H9 (cell line): ENCODE measurements around the gene LGSN. TPM values are rescaled to one million over a fixed set of nuclear protein-coding genes. Genes with fewer than 3 reads are reported as not detected.
"Not testable (repeated sequence)": the region's sequence is repeated elsewhere in the genome, so short reads cannot be mapped to it uniquely, and the experiment has no call there.

Source experiments
- DNase-seq: peaks from one replicate; pipeline ENCODE4 v3.0.0-alpha.2; 2017
- H2AFZ ChIP-seq: one replicate; pipeline ENCODE4 v1.6.1; 2013; ENCODE audit warnings: mild to moderate bottlenecking, low read length, control low read depth, moderate library complexity
- H2AK5ac ChIP-seq: 2 replicates; pipeline ENCODE4 v1.6.1; 2013; ENCODE audit warnings: low read length, control low read depth, mixed read lengths; ENCODE audit not compliant: insufficient read length
- H2BK120ac ChIP-seq: one replicate; pipeline ENCODE4 v1.6.1; 2013; ENCODE audit warnings: low read depth, mild to moderate bottlenecking, low read length, control low read depth, inconsistent platforms; ENCODE audit not compliant: poor library complexity, severe bottlenecking
- H2BK12ac ChIP-seq: 2 replicates; pipeline ENCODE4 v1.6.1; 2013; ENCODE audit warnings: low read length, control low read depth, mixed read lengths, low read depth; ENCODE audit not compliant: insufficient read length
- H2BK15ac ChIP-seq: 2 replicates; pipeline ENCODE4 v1.6.1; 2013; ENCODE audit warnings: low read depth, low read length, control low read depth
- H2BK20ac ChIP-seq: one replicate; pipeline ENCODE4 v1.6.1; 2013; ENCODE audit warnings: low read depth, mild to moderate bottlenecking, low read length, control low read depth, inconsistent platforms; ENCODE audit not compliant: poor library complexity, severe bottlenecking
- H2BK5ac ChIP-seq: 2 replicates; pipeline ENCODE4 v1.6.1; 2013; ENCODE audit warnings: low read length, control low read depth, mixed read lengths; ENCODE audit not compliant: insufficient read length
- H3K14ac ChIP-seq: 2 replicates; pipeline ENCODE4 v1.6.1; 2013; ENCODE audit warnings: low read length, control low read depth; ENCODE audit not compliant: insufficient read depth
- H3K18ac ChIP-seq: 2 replicates; pipeline ENCODE4 v1.6.1; 2013; ENCODE audit warnings: low read depth, mild to moderate bottlenecking, mixed read lengths, low read length, control low read depth; ENCODE audit not compliant: insufficient read length
- H3K23ac ChIP-seq: 2 replicates; pipeline ENCODE4 v1.6.1; 2013; ENCODE audit warnings: low read length, control low read depth, mixed read lengths, low read depth; ENCODE audit not compliant: insufficient read length
- H3K23me2 ChIP-seq: 2 replicates; pipeline ENCODE4 v1.6.1; 2013; ENCODE audit warnings: low read depth, mild to moderate bottlenecking, mixed read lengths, low read length, control low read depth; ENCODE audit not compliant: insufficient read length, poor library complexity, severe bottlenecking
- H3K27ac ChIP-seq: 2 replicates; pipeline ENCODE4 v1.5.1; 2013; ENCODE audit warnings: low read length, control low read depth, mixed read lengths, low read depth; ENCODE audit not compliant: insufficient read length
- H3K27me3 ChIP-seq: 2 replicates; pipeline ENCODE4 v1.6.1; 2013; ENCODE audit warnings: low read length, control low read depth, inconsistent platforms; ENCODE audit not compliant: insufficient read depth
- H3K4ac ChIP-seq: 2 replicates; pipeline ENCODE4 v1.6.1; 2013; ENCODE audit warnings: low read depth, mild to moderate bottlenecking, control low read depth, inconsistent platforms, low read length, moderate library complexity
- H3K4me1 ChIP-seq: 2 replicates; pipeline ENCODE4 v1.6.1; 2013; ENCODE audit warnings: low read length, control low read depth, inconsistent platforms; ENCODE audit not compliant: insufficient read depth
- H3K4me2 ChIP-seq: 2 replicates; pipeline ENCODE4 v1.6.1; 2013; ENCODE audit warnings: low read length, control low read depth, mixed read lengths; ENCODE audit not compliant: insufficient read length, insufficient read depth
- H3K56ac ChIP-seq: 2 replicates; pipeline ENCODE4 v1.6.1; 2013; ENCODE audit warnings: low read depth, mild to moderate bottlenecking, mixed read lengths, low read length, control low read depth; ENCODE audit not compliant: insufficient read length
- H3K79me1 ChIP-seq: 2 replicates; pipeline ENCODE4 v1.6.1; 2013; ENCODE audit warnings: low read depth, mild to moderate bottlenecking, moderate library complexity, low read length, control low read depth, inconsistent platforms; ENCODE audit not compliant: insufficient read depth, poor library complexity, severe bottlenecking
- H3K79me2 ChIP-seq: 2 replicates; pipeline ENCODE4 v1.6.1; 2013; ENCODE audit warnings: low read length, control low read depth, inconsistent platforms; ENCODE audit not compliant: insufficient read depth
- H3K9ac ChIP-seq: 2 replicates; pipeline ENCODE4 v1.6.1; 2013; ENCODE audit warnings: low read length, control low read depth, mixed read lengths; ENCODE audit not compliant: insufficient read length; ENCODE audit errors: extremely low read depth
- H3K9me3 ChIP-seq: one replicate; pipeline ENCODE4 v1.6.1; 2013; ENCODE audit warnings: low read depth, low read length, inconsistent platforms; ENCODE audit not compliant: control insufficient read depth
- H3T11ph ChIP-seq: one replicate; pipeline ENCODE4 v1.6.1; 2013; ENCODE audit warnings: mild to moderate bottlenecking, low read length, control low read depth, inconsistent platforms
- H4K20me1 ChIP-seq: one replicate; pipeline ENCODE4 v1.6.1; 2013; ENCODE audit not compliant: control insufficient read depth, insufficient read length, insufficient read depth
- H4K5ac ChIP-seq: 2 replicates; pipeline ENCODE4 v1.6.1; 2013; ENCODE audit warnings: low read depth, mild to moderate bottlenecking, mixed read lengths, low read length, control low read depth; ENCODE audit not compliant: insufficient read length
- H4K8ac ChIP-seq: replicated peaks from 2 replicates; pipeline ENCODE4 v1.6.1; 2013; ENCODE audit warnings: low read length, control low read depth, mixed read lengths, low read depth; ENCODE audit not compliant: insufficient read length
- H4K91ac ChIP-seq: 2 replicates; pipeline ENCODE4 v1.6.1; 2013; ENCODE audit warnings: low read depth, mild to moderate bottlenecking, moderate library complexity, mixed read lengths, low read length, control low read depth; ENCODE audit not compliant: insufficient read length
- H3K27ac Mint-ChIP-seq, 3 experiments: 2 replicates in 2 of 3; 3 replicates in 1 of 3; pipeline ENCODE4 v1.8.0; 2020 to 2021; ENCODE audit warnings: mixed read lengths in 3 of 3, mild to moderate bottlenecking in 1 of 3, moderate library complexity in 1 of 3
- H3K27me3 Mint-ChIP-seq: 2 replicates; pipeline ENCODE4 v1.8.0; 2021; ENCODE audit warnings: low read depth, mild to moderate bottlenecking, moderate library complexity, mixed read lengths
- H3K36me3 Mint-ChIP-seq, 3 experiments: 2 replicates in 2 of 3; 3 replicates in 1 of 3; pipeline ENCODE4 v1.8.0; 2020 to 2021; ENCODE audit warnings: low read depth in 3 of 3, mixed read lengths in 3 of 3; ENCODE audit not compliant: insufficient read depth in 1 of 3
- H3K4me1 Mint-ChIP-seq, 2 experiments: 2 replicates each; pipeline ENCODE4 v1.8.0; 2020; ENCODE audit warnings: mixed read lengths in 2 of 2
- H3K4me3 Mint-ChIP-seq, 2 experiments: 2 replicates in 1 of 2; 3 replicates in 1 of 2; pipeline ENCODE4 v1.8.0; 2020 to 2021; ENCODE audit warnings: mild to moderate bottlenecking in 2 of 2, mixed read lengths in 2 of 2, moderate library complexity in 1 of 2
- H3K9me3 Mint-ChIP-seq, 2 experiments: 2 replicates in 1 of 2; 3 replicates in 1 of 2; pipeline ENCODE4 v1.8.0; 2020; ENCODE audit warnings: mild to moderate bottlenecking in 2 of 2, mixed read lengths in 2 of 2, moderate library complexity in 1 of 2
- WGBS: extraction: QIAGEN DNeasy Blood & Tissue Kit; methylation state at CpG from one replicate; pipeline ENCODE4 v1.1.7; 2013; ENCODE audit warnings: missing lambda C conversion rate, low lambda C conversion rate, mixed read lengths; ENCODE audit not compliant: insufficient read length; ENCODE audit errors: extremely low coverage; 5-methylcytosine and 5-hydroxymethylcytosine counted together
- total RNA-seq: library from RNA; stranded (reverse); gene quantifications from 2 replicates; pipeline ENCODE4 v1.2.1, GENCODE V29; 2021

LGSN gene
- total RNA-seq, 1 experiment from 2014 or later = 0.13 TPM

DNA sequence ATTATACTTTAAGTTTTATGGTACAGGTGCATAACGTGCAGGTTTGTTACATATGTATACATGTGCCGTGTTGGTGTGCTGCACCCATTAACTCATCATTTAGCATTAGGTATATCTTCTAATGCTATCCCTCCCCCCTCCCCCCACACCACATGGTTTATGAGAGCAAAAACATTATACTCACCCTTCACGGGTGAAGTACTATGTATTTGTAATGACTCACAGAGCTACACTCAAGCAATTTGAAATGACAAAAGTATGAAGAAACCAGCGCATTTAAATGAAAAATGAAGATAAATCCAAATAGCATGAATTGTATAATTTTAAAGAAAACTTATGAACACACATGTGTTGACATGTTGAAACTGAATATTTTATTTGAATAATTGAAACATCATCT lies 93.8 kb downstream of the LGSN start:
- H3K18ac ChIP-seq, H3K4me1 Mint-ChIP-seq, H3K4me2 ChIP-seq, H4K91ac ChIP-seq, H3K79me2 ChIP-seq, H2BK5ac ChIP-seq, H3K23ac ChIP-seq, H3K56ac ChIP-seq, H3K23me2 ChIP-seq, H3K14ac ChIP-seq, H3K27ac Mint-ChIP-seq, H2BK20ac ChIP-seq, H3K9me3 ChIP-seq, H2AFZ ChIP-seq, H3K9ac ChIP-seq, H4K20me1 ChIP-seq, H3K4me1 ChIP-seq, H3K79me1 ChIP-seq, DNase-seq, H4K5ac ChIP-seq, H4K8ac ChIP-seq, H3K27ac ChIP-seq, H3K27me3 ChIP-seq, H3K4me3 Mint-ChIP-seq, H2AK5ac ChIP-seq, H2BK12ac ChIP-seq, H2BK15ac ChIP-seq, H3T11ph ChIP-seq, H3K4ac ChIP-seq, H3K27me3 Mint-ChIP-seq, H2BK120ac ChIP-seq: not testable (repeated sequence)
- peaks cover 13 to 22% of the 10 kb centered on the region in 2 experiments for H3K9me3 Mint-ChIP-seq
- H3K36me3 Mint-ChIP-seq = peaks cover 3 to 20% (median 8%) of the 10 kb centered on the region in 3 experiments; a peak in 4 of 7 replicates
- no CpG with 5 or more reads among the region's 4 CpGs for WGBS

Other genes starting within 250 kb of the LGSN start
- gene FKBP1C, start 108.5 kb downstream of the LGSN start, total RNA-seq = 0.52 and 1.2 TPM in 2 replicates